MCF 10A (cell line): ENCODE data around the gene MN1. TPM values are rescaled to one million over a fixed set of nuclear protein-coding genes. Genes with fewer than 3 reads are reported as not detected.

Experiments
- BruUV-seq: library from RNA; stranded (reverse); fragments of 400-500 nt; replicated peaks from 2 replicates; lab custom pipeline; 2021; lab: Mats Ljungman, UMichigan
- CTCF ChIA-PET: fragments of 300-600 bp; sonication (Branson Sonifier 250); formaldehyde crosslinking; extraction: SDS; loops from one replicate; lab custom pipeline; 2021; ENCODE audit warnings: antibody characterized with exemption, inconsistent platforms; lab: Yijun Ruan, JAX
- POLR2A ChIA-PET: fragments of 300-600, 350-650 bp; sonication (Branson Sonifier 250); formaldehyde crosslinking; extraction: SDS; loops from one replicate; lab custom pipeline; 2020; ENCODE audit warnings: antibody characterized with exemption, inconsistent platforms; lab: Yijun Ruan, JAX
- DNase-seq: peaks from one replicate; pipeline ENCODE4 v3.0.0-alpha.2; 2018; ENCODE audit not compliant: unreplicated experiment
- H3K27ac Mint-ChIP-seq: one replicate; pipeline ENCODE4 v1.8.0; 2022; ENCODE audit warnings: mild to moderate bottlenecking, low read depth, mixed read lengths; ENCODE audit not compliant: unreplicated experiment
- H3K27me3 Mint-ChIP-seq: one replicate; pipeline ENCODE4 v1.8.0; 2022; ENCODE audit warnings: mixed read lengths; ENCODE audit not compliant: insufficient read depth, unreplicated experiment
- H3K36me3 Mint-ChIP-seq: one replicate; pipeline ENCODE4 v1.8.0; 2022; ENCODE audit warnings: mild to moderate bottlenecking, moderate library complexity, mixed read lengths; ENCODE audit not compliant: insufficient read depth, unreplicated experiment
- H3K4me1 Mint-ChIP-seq: one replicate; pipeline ENCODE4 v1.8.0; 2022; ENCODE audit warnings: mixed read lengths; ENCODE audit not compliant: insufficient read depth, unreplicated experiment
- H3K4me3 Mint-ChIP-seq: one replicate; pipeline ENCODE4 v1.8.0; 2022; ENCODE audit warnings: mild to moderate bottlenecking, moderate library complexity, mixed read lengths; ENCODE audit not compliant: unreplicated experiment
- H3K9me3 Mint-ChIP-seq: one replicate; pipeline ENCODE4 v1.8.0; 2022; ENCODE audit warnings: mixed read lengths; ENCODE audit not compliant: unreplicated experiment
- intact Hi-C: fragments of 100-400 bp; cut with micrococcal nuclease; formaldehyde crosslinking; loops from 2 replicates; pipeline ENCODE4 v1.14.1; 2022
- total RNA-seq: library from RNA; stranded (reverse); gene quantifications from 2 replicates; pipeline ENCODE4 v1.2.3, GENCODE V29; 2022
- TF ChIP-seq, protein P1 (sequence below): fragments of 200-600 bp; IDR thresholded peaks from one replicate; pipeline ENCODE4 v1.8.0; 2022; ENCODE audit warnings: antibody characterized with exemption, mild to moderate bottlenecking; ENCODE audit not compliant: unreplicated experiment

Gene MN1
- total RNA-seq, 1 experiment from 2014 or later = 3.9 TPM

DNA sequence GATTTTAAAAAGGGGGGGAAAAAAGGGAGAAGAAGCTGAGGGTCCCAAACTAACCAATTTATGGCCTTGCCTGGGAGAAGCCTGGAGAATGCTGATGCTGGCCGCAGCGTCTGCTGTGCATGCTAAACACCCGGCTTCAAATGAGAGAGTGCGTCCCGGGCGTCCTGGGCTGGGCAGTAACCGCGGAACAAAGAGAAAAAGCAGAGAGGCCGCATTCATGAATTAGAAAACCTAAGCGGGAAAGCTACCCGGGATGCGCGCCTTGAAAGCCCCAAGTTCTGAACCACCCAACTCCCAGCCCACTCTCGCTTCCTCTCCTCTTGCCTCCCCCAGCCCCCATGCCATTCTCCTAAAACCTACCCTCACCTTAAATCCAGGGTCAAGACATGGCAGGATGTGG, 6.5 kb downstream of the MN1 start:
- Mint-ChIP-seq H3K36me3 (peaks cover 5% of the 10 kb centered on the region), H3K27ac (no peak overlapping the region)

DNA sequence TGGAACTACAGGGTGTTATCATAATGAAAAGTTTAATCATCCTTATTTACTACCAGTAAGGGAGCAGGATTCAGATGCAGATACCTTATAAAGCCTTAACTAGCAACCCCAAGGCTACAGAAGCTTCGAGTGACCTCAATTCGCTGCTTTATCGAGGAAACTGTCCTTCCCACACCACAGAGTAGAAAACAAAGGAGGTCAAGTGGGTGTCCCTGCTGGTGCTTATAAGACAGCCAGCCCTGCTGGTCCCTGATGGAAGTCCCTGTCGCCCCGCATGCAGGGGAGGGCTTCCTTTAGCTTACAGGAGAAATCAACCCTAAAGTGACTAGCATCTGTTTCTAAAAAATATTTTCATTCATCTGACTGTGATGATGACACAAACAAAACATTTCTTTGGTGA, 7.3 kb downstream of the MN1 start:
- intact Hi-C loops = no loop called here
- no peaks in the 10 kb centered on the region for H3K27me3 Mint-ChIP-seq
- peaks cover 5% of the 10 kb centered on the region for H3K36me3 Mint-ChIP-seq
- DNase-seq = no peak
- no peak overlapping the region for H3K27ac Mint-ChIP-seq
- peaks cover 19% of the 10 kb centered on the region for H3K4me1 Mint-ChIP-seq
- CTCF ChIA-PET = interaction anchor here (0.6 to 0.7 kb wide), 2 partner anchors 93 to 389 kb away, joined by 3 to 5 read pairs; no protein-coding TSS in a partner anchor
- POLR2A ChIA-PET = no interaction called here
- BruUV-seq = no TSS peak
- H3K9me3 Mint-ChIP-seq = no peaks in the 10 kb centered on the region
- H3K4me3 Mint-ChIP-seq = no peak overlapping the region
- TF ChIP-seq, protein P1, sequence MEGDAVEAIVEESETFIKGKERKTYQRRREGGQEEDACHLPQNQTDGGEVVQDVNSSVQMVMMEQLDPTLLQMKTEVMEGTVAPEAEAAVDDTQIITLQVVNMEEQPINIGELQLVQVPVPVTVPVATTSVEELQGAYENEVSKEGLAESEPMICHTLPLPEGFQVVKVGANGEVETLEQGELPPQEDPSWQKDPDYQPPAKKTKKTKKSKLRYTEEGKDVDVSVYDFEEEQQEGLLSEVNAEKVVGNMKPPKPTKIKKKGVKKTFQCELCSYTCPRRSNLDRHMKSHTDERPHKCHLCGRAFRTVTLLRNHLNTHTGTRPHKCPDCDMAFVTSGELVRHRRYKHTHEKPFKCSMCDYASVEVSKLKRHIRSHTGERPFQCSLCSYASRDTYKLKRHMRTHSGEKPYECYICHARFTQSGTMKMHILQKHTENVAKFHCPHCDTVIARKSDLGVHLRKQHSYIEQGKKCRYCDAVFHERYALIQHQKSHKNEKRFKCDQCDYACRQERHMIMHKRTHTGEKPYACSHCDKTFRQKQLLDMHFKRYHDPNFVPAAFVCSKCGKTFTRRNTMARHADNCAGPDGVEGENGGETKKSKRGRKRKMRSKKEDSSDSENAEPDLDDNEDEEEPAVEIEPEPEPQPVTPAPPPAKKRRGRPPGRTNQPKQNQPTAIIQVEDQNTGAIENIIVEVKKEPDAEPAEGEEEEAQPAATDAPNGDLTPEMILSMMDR = no peak

More for the DNA sequence above, 6.5 kb downstream of the MN1 start:
- ChIA-PET POLR2A (no interaction called here), CTCF (interaction anchor here (0.7 kb wide), 1 partner anchor 389 kb away, joined by 3 read pairs; no protein-coding TSS in a partner anchor)
- Mint-ChIP-seq H3K27me3 (no peaks in the 10 kb centered on the region), H3K4me1 (peaks cover 19% of the 10 kb centered on the region), H3K4me3 (peak overlapping the region; percentile 47), H3K9me3 (no peaks in the 10 kb centered on the region)
- BruUV-seq = no TSS peak
- intact Hi-C loops = no loop called here
- TF ChIP-seq, protein P1 = no peak
- DNase-seq = no peak

DNA sequence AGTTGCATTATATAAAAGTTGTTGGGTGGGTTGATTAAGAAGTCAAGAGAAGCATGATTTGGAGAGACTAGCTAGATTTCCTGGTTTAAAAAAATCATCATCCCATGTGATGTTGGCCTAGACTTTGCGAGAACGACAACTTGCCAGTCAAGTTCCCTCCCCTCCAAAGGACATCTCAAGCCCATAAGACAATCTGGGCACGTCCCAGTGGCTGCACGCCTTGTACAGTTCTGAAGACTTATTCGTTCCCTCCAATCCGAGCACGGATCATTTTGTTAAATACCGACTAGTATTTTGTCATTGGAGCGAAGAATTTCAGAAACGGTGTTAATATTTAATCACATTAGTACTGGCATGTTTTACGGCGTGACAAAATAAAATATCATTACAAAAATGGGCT, 8.0 kb downstream of the MN1 start:
- DNase-seq = no peak
- Mint-ChIP-seq H3K27ac (no peak overlapping the region), H3K27me3 (no peaks in the 10 kb centered on the region), H3K9me3 (no peaks in the 10 kb centered on the region), H3K36me3 (peaks cover 5% of the 10 kb centered on the region), H3K4me1 (peaks cover 19% of the 10 kb centered on the region), H3K4me3 (no peak overlapping the region)
- TF ChIP-seq, protein P1 = no peak
- no TSS peak for BruUV-seq
- CTCF ChIA-PET = no interaction called here
- intact Hi-C loops = no loop called here
- POLR2A ChIA-PET = no interaction called here

DNA sequence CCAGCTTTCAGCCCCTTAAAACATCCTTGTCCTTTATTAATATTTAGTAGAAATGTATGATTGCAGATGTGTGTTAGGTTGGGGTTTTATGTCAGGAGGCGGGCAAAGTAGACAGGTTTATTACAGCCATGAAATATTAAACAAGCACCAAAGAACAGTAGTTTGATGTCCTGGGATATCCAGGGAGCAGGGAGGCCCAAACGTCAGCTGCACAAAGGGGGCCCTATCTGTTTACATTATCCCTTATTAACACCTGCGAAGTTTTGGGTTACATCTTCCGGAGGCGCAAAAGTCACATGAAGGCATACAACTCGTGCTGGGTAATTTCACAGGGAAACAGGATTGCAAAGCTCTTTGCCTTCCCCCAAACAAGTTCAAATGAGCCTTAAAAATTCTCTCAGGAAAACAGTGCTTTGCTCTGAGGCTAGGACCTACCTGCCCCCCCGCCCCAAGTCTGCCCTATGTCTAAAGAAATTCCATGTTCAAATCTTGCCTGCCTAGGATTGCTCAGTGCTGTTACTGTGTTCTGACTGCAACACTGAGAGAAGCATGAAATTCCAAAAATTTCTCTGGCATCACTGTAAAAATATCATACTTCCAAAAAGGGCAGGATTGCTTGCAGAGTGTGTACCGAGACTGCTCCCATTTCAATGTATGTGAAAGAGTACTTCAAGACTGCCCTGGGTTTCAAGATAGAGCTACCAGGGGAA, 8.9 kb downstream of the MN1 start:
- peaks cover 19% of the 10 kb centered on the region for H3K4me1 Mint-ChIP-seq
- H3K36me3 Mint-ChIP-seq = peaks cover 5% of the 10 kb centered on the region
- no peaks in the 10 kb centered on the region for H3K9me3 Mint-ChIP-seq
- CTCF ChIA-PET = no interaction called here
- H3K27me3 Mint-ChIP-seq = no peaks in the 10 kb centered on the region
- no peak overlapping the region for H3K27ac Mint-ChIP-seq
- BruUV-seq = no TSS peak
- intact Hi-C loops = no loop called here
- no peak for DNase-seq
- TF ChIP-seq, protein P1 = no peak
- POLR2A ChIA-PET = no interaction called here
- no peak overlapping the region for H3K4me3 Mint-ChIP-seq
